Neural cell (in vitro differentiated cells): ENCODE data around the gene ARHGAP42.

Experiments used
- EP300 ChIP-seq: fragments of 450-650 bp; conservative IDR thresholded peaks from 2 replicates; pipeline ENCODE4 v1.6.1; 2014; ENCODE audit warnings: antibody characterized with exemption, mild to moderate bottlenecking, moderate library complexity; ENCODE audit not compliant: poor library complexity, severe bottlenecking
- EZH2 ChIP-seq: fragments of 200-600, 300-800 bp; shearing (Covaris generic), sonication (generic); IDR thresholded peaks from 2 replicates; pipeline ENCODE4 v1.6.1; 2014; ENCODE audit warnings: antibody characterized with exemption, low read length, borderline replicate concordance, mild to moderate bottlenecking; ENCODE audit not compliant: insufficient read depth, poor library complexity, severe bottlenecking
- MXI1 ChIP-seq: fragments of 450-650 bp; conservative IDR thresholded peaks from 2 replicates; pipeline ENCODE4 v1.6.1; 2014; ENCODE audit warnings: antibody characterized with exemption, mild to moderate bottlenecking; ENCODE audit not compliant: poor library complexity, severe bottlenecking
- POLR2AphosphoS5 ChIP-seq: IDR thresholded peaks from 2 replicates; pipeline ENCODE4 v1.6.1; 2012
- RAD21 ChIP-seq: fragments of 450-650 bp; conservative IDR thresholded peaks from 2 replicates; pipeline ENCODE4 v1.6.1; 2014; ENCODE audit warnings: antibody characterized with exemption, mild to moderate bottlenecking, moderate library complexity
- SMC3 ChIP-seq: fragments of 450-650 bp; conservative IDR thresholded peaks from 2 replicates; pipeline ENCODE4 v1.6.1; 2014; ENCODE audit warnings: antibody characterized with exemption, mild to moderate bottlenecking, moderate library complexity; ENCODE audit not compliant: poor library complexity
- TAF1 ChIP-seq: IDR thresholded peaks from 2 replicates; pipeline ENCODE4 v1.6.1; 2012; ENCODE audit warnings: low read depth
- TF ChIP-seq, protein P1 (sequence below): fragments of 450-650 bp; IDR thresholded peaks from 2 replicates; pipeline ENCODE4 v1.5.1; 2014; ENCODE audit warnings: antibody characterized with exemption, mild to moderate bottlenecking, moderate library complexity; ENCODE audit not compliant: poor library complexity, severe bottlenecking
- TF ChIP-seq, protein P2 (sequence below): IDR thresholded peaks from 2 replicates; pipeline ENCODE4 v1.6.1; 2012; ENCODE audit warnings: borderline replicate concordance

GRCh38 chr11:100887659-100888058 lies 200.6 kb downstream of the ARHGAP42 start:
- TF ChIP-seq, protein P1, sequence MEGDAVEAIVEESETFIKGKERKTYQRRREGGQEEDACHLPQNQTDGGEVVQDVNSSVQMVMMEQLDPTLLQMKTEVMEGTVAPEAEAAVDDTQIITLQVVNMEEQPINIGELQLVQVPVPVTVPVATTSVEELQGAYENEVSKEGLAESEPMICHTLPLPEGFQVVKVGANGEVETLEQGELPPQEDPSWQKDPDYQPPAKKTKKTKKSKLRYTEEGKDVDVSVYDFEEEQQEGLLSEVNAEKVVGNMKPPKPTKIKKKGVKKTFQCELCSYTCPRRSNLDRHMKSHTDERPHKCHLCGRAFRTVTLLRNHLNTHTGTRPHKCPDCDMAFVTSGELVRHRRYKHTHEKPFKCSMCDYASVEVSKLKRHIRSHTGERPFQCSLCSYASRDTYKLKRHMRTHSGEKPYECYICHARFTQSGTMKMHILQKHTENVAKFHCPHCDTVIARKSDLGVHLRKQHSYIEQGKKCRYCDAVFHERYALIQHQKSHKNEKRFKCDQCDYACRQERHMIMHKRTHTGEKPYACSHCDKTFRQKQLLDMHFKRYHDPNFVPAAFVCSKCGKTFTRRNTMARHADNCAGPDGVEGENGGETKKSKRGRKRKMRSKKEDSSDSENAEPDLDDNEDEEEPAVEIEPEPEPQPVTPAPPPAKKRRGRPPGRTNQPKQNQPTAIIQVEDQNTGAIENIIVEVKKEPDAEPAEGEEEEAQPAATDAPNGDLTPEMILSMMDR = no peak
- TF ChIP-seq EZH2 = no peak
- no peak for TF ChIP-seq TAF1
- no peak for TF ChIP-seq EP300
- TF ChIP-seq POLR2AphosphoS5 = no peak
- TF ChIP-seq SMC3 = no peak
- TF ChIP-seq MXI1 = no peak
- TF ChIP-seq, protein P2, sequence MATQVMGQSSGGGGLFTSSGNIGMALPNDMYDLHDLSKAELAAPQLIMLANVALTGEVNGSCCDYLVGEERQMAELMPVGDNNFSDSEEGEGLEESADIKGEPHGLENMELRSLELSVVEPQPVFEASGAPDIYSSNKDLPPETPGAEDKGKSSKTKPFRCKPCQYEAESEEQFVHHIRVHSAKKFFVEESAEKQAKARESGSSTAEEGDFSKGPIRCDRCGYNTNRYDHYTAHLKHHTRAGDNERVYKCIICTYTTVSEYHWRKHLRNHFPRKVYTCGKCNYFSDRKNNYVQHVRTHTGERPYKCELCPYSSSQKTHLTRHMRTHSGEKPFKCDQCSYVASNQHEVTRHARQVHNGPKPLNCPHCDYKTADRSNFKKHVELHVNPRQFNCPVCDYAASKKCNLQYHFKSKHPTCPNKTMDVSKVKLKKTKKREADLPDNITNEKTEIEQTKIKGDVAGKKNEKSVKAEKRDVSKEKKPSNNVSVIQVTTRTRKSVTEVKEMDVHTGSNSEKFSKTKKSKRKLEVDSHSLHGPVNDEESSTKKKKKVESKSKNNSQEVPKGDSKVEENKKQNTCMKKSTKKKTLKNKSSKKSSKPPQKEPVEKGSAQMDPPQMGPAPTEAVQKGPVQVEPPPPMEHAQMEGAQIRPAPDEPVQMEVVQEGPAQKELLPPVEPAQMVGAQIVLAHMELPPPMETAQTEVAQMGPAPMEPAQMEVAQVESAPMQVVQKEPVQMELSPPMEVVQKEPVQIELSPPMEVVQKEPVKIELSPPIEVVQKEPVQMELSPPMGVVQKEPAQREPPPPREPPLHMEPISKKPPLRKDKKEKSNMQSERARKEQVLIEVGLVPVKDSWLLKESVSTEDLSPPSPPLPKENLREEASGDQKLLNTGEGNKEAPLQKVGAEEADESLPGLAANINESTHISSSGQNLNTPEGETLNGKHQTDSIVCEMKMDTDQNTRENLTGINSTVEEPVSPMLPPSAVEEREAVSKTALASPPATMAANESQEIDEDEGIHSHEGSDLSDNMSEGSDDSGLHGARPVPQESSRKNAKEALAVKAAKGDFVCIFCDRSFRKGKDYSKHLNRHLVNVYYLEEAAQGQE = no peak
- no peak for TF ChIP-seq RAD21
